GM23338 (cell line): Measurements from ENCODE around the gene LAPTM4A. TPM values are rescaled to one million over a fixed set of nuclear protein-coding genes. Genes with fewer than 3 reads are reported as not detected.

Experiments used
- ATAC-seq: fragments of 200-7000 bp; cut with Tn5 transposase; 3 replicates; pipeline ENCODE4 v1.9.1; 2020
- DNase-seq: peaks from one replicate; pipeline ENCODE4 v3.0.0-alpha.2; 2015; ENCODE audit warnings: low spot score
- H2AFZ ChIP-seq: fragments of 200-600 bp; sonication (generic); 2 replicates; pipeline ENCODE4 v1.8.0; 2016; ENCODE audit warnings: antibody characterized with exemption, mild to moderate bottlenecking, moderate library complexity
- H3F3A ChIP-seq: fragments of 200-600 bp; sonication (generic); replicated peaks from 2 replicates; pipeline ENCODE4 v1.8.0; 2017; ENCODE audit warnings: antibody characterized with exemption, mixed run types, low read depth
- H3K27ac ChIP-seq: fragments of 200-600 bp; sonication (generic); 2 replicates; pipeline ENCODE4 v1.6.1; 2016; ENCODE audit warnings: low read depth
- H3K27me3 ChIP-seq: fragments of 200-600 bp; sonication (generic); 2 replicates; pipeline ENCODE4 v1.8.0; 2016; ENCODE audit warnings: mild to moderate bottlenecking, mixed run types, moderate library complexity; ENCODE audit not compliant: insufficient read depth
- H3K36me3 ChIP-seq: fragments of 200-600 bp; sonication (generic); 2 replicates; pipeline ENCODE4 v1.8.0; 2016; ENCODE audit warnings: mild to moderate bottlenecking; ENCODE audit not compliant: insufficient read depth
- H3K4me1 ChIP-seq: fragments of 200-600 bp; sonication (generic); 2 replicates; pipeline ENCODE4 v1.8.0; 2016; ENCODE audit warnings: mild to moderate bottlenecking, moderate library complexity; ENCODE audit not compliant: insufficient read depth
- H3K4me2 ChIP-seq: fragments of 200-600 bp; sonication (generic); 2 replicates; pipeline ENCODE4 v1.7.1; 2017; ENCODE audit warnings: mixed run types
- H3K4me3 ChIP-seq: fragments of 200-600 bp; sonication (generic); 2 replicates; pipeline ENCODE4 v1.6.1; 2016; ENCODE audit warnings: mixed run types
- H3K79me2 ChIP-seq: fragments of 200-600 bp; sonication (generic); replicated peaks from 2 replicates; pipeline ENCODE4 v1.8.0; 2017; ENCODE audit warnings: mild to moderate bottlenecking; ENCODE audit not compliant: insufficient read depth
- H3K9me2 ChIP-seq: fragments of 200-600 bp; sonication (generic); 2 replicates; pipeline ENCODE4 v1.8.0; 2017; ENCODE audit not compliant: insufficient read depth
- H4K20me1 ChIP-seq: fragments of 200-600 bp; sonication (generic); replicated peaks from 2 replicates; pipeline ENCODE4 v1.8.0; 2017; ENCODE audit warnings: mild to moderate bottlenecking; ENCODE audit not compliant: insufficient read depth
- H3K27ac Mint-ChIP-seq: 2 replicates; pipeline ENCODE4 v1.8.0; 2020; ENCODE audit warnings: inconsistent platforms, mild to moderate bottlenecking, moderate library complexity, mixed read lengths
- H3K27me3 Mint-ChIP-seq: 3 replicates; pipeline ENCODE4 v1.8.0; 2022; ENCODE audit warnings: low read depth, mild to moderate bottlenecking, moderate library complexity, mixed read lengths, inconsistent platforms; ENCODE audit not compliant: insufficient read depth, poor library complexity
- H3K36me3 Mint-ChIP-seq: 3 replicates; pipeline ENCODE4 v1.8.0; 2021; ENCODE audit warnings: low read depth, mild to moderate bottlenecking, inconsistent platforms, moderate library complexity, mixed read lengths
- H3K4me1 Mint-ChIP-seq: 3 replicates; pipeline ENCODE4 v1.8.0; 2020; ENCODE audit warnings: mild to moderate bottlenecking, inconsistent platforms, mixed read lengths
- H3K4me3 Mint-ChIP-seq: 3 replicates; pipeline ENCODE4 v1.8.0; 2021; ENCODE audit warnings: moderate library complexity, mild to moderate bottlenecking, inconsistent platforms, mixed read lengths
- H3K9me3 Mint-ChIP-seq: 3 replicates; pipeline ENCODE4 v1.8.0; 2020; ENCODE audit warnings: moderate library complexity, mild to moderate bottlenecking, inconsistent platforms, mixed read lengths
- CREB1 ChIP-seq: fragments of 250-450 bp; sonication (Bioruptor Pico); IDR thresholded peaks from 2 replicates; pipeline ENCODE4 v1.5.0; 2020; ENCODE audit warnings: low read depth, mild to moderate bottlenecking, moderate library complexity
- EZH2 ChIP-seq: fragments of 200-600 bp; sonication (generic); IDR thresholded peaks from one replicate; pipeline ENCODE4 v1.8.0; 2017; ENCODE audit warnings: antibody characterized with exemption, mild to moderate bottlenecking, low read depth; ENCODE audit not compliant: unreplicated experiment
- JUNB ChIP-seq: IDR thresholded peaks from one replicate; pipeline ENCODE4 v1.6.1; 2016; ENCODE audit warnings: antibody characterized with exemption; ENCODE audit not compliant: unreplicated experiment
- NANOG ChIP-seq: IDR thresholded peaks from 2 replicates; pipeline ENCODE4 v1.6.1; 2016; ENCODE audit warnings: antibody characterized with exemption, borderline replicate concordance
- POLR2AphosphoS5 ChIP-seq: IDR thresholded peaks from 2 replicates; pipeline ENCODE4 v1.6.1; 2016; ENCODE audit warnings: antibody characterized with exemption, low read depth
- STAT1 ChIP-seq: IDR thresholded peaks from one replicate; pipeline ENCODE4 v1.6.1; 2016; ENCODE audit warnings: antibody characterized with exemption; ENCODE audit not compliant: unreplicated experiment
- ZNF114 ChIP-seq: fragments of 250-450 bp; sonication (Bioruptor Pico); IDR thresholded peaks from 2 replicates; pipeline ENCODE4 v1.5.0; 2020; ENCODE audit warnings: mild to moderate bottlenecking, moderate library complexity
- polyA plus RNA-seq: library from polyadenylated mRNA; unstranded; fragments of >200 nt; fragmentation: Nextera tagmentation; extraction: Ambion mirVana; gene quantifications from 2 replicates; pipeline ENCODE4 v1.2.1, GENCODE V29; 2016
- total RNA-seq: library from RNA; depleted of rRNA; stranded (reverse); fragments of >200 nt; shearing (Covaris generic); gene quantifications from 2 replicates; pipeline ENCODE4 v1.2.3, GENCODE V29; 2014
- TF ChIP-seq, protein P1 (sequence below), 2 experiments: fragments of 200-600 bp in 1 of 2; sonication (generic) in 1 of 2; conservative IDR thresholded peaks; 2 replicates each; pipeline versions ENCODE4 v1.5.1 to v1.6.1; 2016 to 2017; ENCODE audit warnings: antibody characterized with exemption in 2 of 2, low read depth in 2 of 2, mild to moderate bottlenecking in 2 of 2, moderate library complexity in 1 of 2
- TF ChIP-seq, protein P2 (sequence below): fragments of 250-450 bp; sonication (Bioruptor Pico); IDR thresholded peaks from 2 replicates; pipeline ENCODE4 v1.5.0; 2020; ENCODE audit warnings: mild to moderate bottlenecking, moderate library complexity

The LAPTM4A gene
- total and polyA plus RNA-seq, 2 experiments from 2014 or later, result 123 to 214 TPM

- Histone ChIP-seq H3K27ac (peak within 1 kb of the TSS; percentile 83), H3K4me2 (peak within 1 kb of the TSS; percentile 83), H3K4me3 (peak within 1 kb of the TSS; percentile 88), H3K4me1 (peaks cover 18% of the 10 kb centered on the region), H3K36me3 (0 out of 2 replicates have a peak, but pooled peaks cover 4% of the 10 kb centered on the region), H3F3A (peaks cover 7% of the 10 kb centered on the region), H3K27me3 (no peaks in the 10 kb centered on the region), H3K9me2 (no peaks in the 10 kb centered on the region), H2AFZ (peak within 1 kb of the TSS; percentile 96), H3K79me2 (peaks cover 39% of the 10 kb centered on the region), H4K20me1 (no peaks in the 10 kb centered on the region)
- peaks cover 7% of the 10 kb centered on the region for H3K27me3 Mint-ChIP-seq
- H3K27ac Mint-ChIP-seq, result peak within 1 kb of the TSS; percentile 96
- peaks cover 16% of the 10 kb centered on the region for H3K36me3 Mint-ChIP-seq
- no peaks in the 10 kb centered on the region for H3K9me3 Mint-ChIP-seq
- H3K4me1 Mint-ChIP-seq, result peaks cover 22% of the 10 kb centered on the region
- TF ChIP-seq CREB1 (CRISPR knock-in tag) (peak; percentile 55; the same call in 1 of the 2 replicates), EZH2 (no peak), NANOG (no peak), POLR2AphosphoS5 (peak; percentile 92)
- DNase-seq (peak; percentile 97), ATAC-seq (peak; percentile 98)
- peak within 1 kb of the TSS; percentile 94 for H3K4me3 Mint-ChIP-seq
Observed at GRCh38 chr2:19989667-19990415, 61.6 kb downstream of the LAPTM4A start, which contains the start of gene WDR35. Gene WDR35 (minus strand): TSS chr2:19990105. CDS start chr2:19990015, 90 bp downstream.

GRCh38 chr2:19989342-19989666, 62.1 kb downstream of the LAPTM4A start:
- peaks cover 7% of the 10 kb centered on the region for H3F3A ChIP-seq
- ATAC-seq, result peak; percentile 4
- H3K27me3 ChIP-seq, result no peaks in the 10 kb centered on the region
- H3K4me3 Mint-ChIP-seq, result peak overlapping the region; percentile 94
- peaks cover 44% of the 10 kb centered on the region for H3K79me2 ChIP-seq
- H3K4me1 ChIP-seq, result peaks cover 18% of the 10 kb centered on the region
- peak overlapping the region; percentile 83 for H3K4me2 ChIP-seq
- H3K4me1 Mint-ChIP-seq, result peaks cover 22% of the 10 kb centered on the region
- peak overlapping the region; percentile 96 for H2AFZ ChIP-seq
- peaks cover 17% of the 10 kb centered on the region for H3K36me3 Mint-ChIP-seq
- no peaks in the 10 kb centered on the region for H3K9me3 Mint-ChIP-seq
- 0 out of 2 replicates have a peak, but pooled peaks cover 4% of the 10 kb centered on the region for H3K36me3 ChIP-seq
- H3K4me3 ChIP-seq, result peak overlapping the region; percentile 88
- H3K27me3 Mint-ChIP-seq, result peaks cover 7% of the 10 kb centered on the region
- no peaks in the 10 kb centered on the region for H3K9me2 ChIP-seq
- peak overlapping the region; percentile 82 for H3K27ac Mint-ChIP-seq
- DNase-seq, result no peak
- TF ChIP-seq, protein P1, sequence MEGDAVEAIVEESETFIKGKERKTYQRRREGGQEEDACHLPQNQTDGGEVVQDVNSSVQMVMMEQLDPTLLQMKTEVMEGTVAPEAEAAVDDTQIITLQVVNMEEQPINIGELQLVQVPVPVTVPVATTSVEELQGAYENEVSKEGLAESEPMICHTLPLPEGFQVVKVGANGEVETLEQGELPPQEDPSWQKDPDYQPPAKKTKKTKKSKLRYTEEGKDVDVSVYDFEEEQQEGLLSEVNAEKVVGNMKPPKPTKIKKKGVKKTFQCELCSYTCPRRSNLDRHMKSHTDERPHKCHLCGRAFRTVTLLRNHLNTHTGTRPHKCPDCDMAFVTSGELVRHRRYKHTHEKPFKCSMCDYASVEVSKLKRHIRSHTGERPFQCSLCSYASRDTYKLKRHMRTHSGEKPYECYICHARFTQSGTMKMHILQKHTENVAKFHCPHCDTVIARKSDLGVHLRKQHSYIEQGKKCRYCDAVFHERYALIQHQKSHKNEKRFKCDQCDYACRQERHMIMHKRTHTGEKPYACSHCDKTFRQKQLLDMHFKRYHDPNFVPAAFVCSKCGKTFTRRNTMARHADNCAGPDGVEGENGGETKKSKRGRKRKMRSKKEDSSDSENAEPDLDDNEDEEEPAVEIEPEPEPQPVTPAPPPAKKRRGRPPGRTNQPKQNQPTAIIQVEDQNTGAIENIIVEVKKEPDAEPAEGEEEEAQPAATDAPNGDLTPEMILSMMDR (conservative IDR thresholded peaks at IDR 0.05; ENCODE audit: low read depth in 2 of 2), result no peak
- TF ChIP-seq JUNB (no peak), STAT1 (no peak), CREB1 (CRISPR knock-in tag) (no peak), POLR2AphosphoS5 (no peak), ZNF114 (no peak)
- TF ChIP-seq, protein P2, sequence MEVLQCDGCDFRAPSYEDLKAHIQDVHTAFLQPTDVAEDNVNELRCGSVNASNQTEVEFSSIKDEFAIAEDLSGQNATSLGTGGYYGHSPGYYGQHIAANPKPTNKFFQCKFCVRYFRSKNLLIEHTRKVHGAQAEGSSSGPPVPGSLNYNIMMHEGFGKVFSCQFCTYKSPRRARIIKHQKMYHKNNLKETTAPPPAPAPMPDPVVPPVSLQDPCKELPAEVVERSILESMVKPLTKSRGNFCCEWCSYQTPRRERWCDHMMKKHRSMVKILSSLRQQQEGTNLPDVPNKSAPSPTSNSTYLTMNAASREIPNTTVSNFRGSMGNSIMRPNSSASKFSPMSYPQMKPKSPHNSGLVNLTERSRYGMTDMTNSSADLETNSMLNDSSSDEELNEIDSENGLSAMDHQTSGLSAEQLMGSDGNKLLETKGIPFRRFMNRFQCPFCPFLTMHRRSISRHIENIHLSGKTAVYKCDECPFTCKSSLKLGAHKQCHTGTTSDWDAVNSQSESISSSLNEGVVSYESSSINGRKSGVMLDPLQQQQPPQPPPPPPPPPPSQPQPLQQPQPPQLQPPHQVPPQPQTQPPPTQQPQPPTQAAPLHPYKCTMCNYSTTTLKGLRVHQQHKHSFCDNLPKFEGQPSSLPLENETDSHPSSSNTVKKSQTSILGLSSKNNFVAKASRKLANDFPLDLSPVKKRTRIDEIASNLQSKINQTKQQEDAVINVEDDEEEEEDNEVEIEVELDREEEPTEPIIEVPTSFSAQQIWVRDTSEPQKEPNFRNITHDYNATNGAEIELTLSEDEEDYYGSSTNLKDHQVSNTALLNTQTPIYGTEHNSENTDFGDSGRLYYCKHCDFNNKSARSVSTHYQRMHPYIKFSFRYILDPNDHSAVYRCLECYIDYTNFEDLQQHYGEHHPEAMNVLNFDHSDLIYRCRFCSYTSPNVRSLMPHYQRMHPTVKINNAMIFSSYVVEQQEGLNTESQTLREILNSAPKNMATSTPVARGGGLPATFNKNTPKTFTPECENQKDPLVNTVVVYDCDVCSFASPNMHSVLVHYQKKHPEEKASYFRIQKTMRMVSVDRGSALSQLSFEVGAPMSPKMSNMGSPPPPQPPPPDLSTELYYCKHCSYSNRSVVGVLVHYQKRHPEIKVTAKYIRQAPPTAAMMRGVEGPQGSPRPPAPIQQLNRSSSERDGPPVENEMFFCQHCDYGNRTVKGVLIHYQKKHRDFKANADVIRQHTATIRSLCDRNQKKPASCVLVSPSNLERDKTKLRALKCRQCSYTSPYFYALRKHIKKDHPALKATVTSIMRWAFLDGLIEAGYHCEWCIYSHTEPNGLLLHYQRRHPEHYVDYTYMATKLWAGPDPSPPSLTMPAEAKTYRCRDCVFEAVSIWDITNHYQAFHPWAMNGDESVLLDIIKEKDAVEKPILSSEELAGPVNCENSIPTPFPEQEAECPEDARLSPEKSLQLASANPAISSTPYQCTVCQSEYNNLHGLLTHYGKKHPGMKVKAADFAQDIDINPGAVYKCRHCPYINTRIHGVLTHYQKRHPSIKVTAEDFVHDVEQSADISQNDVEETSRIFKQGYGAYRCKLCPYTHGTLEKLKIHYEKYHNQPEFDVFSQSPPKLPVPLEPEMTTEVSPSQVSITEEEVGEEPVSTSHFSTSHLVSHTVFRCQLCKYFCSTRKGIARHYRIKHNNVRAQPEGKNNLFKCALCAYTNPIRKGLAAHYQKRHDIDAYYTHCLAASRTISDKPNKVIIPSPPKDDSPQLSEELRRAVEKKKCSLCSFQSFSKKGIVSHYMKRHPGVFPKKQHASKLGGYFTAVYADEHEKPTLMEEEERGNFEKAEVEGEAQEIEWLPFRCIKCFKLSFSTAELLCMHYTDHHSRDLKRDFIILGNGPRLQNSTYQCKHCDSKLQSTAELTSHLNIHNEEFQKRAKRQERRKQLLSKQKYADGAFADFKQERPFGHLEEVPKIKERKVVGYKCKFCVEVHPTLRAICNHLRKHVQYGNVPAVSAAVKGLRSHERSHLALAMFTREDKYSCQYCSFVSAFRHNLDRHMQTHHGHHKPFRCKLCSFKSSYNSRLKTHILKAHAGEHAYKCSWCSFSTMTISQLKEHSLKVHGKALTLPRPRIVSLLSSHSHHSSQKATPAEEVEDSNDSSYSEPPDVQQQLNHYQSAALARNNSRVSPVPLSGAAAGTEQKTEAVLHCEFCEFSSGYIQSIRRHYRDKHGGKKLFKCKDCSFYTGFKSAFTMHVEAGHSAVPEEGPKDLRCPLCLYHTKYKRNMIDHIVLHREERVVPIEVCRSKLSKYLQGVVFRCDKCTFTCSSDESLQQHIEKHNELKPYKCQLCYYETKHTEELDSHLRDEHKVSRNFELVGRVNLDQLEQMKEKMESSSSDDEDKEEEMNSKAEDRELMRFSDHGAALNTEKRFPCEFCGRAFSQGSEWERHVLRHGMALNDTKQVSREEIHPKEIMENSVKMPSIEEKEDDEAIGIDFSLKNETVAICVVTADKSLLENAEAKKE, result no peak
- no peaks in the 10 kb centered on the region for H4K20me1 ChIP-seq
- peak overlapping the region; percentile 83 for H3K27ac ChIP-seq
